ENCODE measurements around the gene VCAM1.

VCAM1 gene

GRCh38 chr1:100757946-100758345 lies 38.4 kb downstream of the VCAM1 start:
- no peaks in the 10 kb centered on the region for H3K36me3 Mint-ChIP-seq (ENCODE audit: low read depth)
- H3K9me3 Mint-ChIP-seq, result no peaks in the 10 kb centered on the region
- H3K27ac Mint-ChIP-seq, result no peak overlapping the region
- no peak for TF ChIP-seq CTCF (IDR thresholded peaks at IDR 0.05; ENCODE audit: unreplicated experiment in 3 of 3)
- no peaks in the 10 kb centered on the region for H3K4me1 Mint-ChIP-seq
- no peaks in the 10 kb centered on the region for H3K27me3 Mint-ChIP-seq (ENCODE audit: low read depth)
- H3K4me3 Mint-ChIP-seq, result no peak overlapping the region

GRCh38 chr1:100759188-100759587 lies 39.6 kb downstream of the VCAM1 start:
- Mint-ChIP-seq H3K4me1 (no peaks in the 10 kb centered on the region), H3K9me3 (no peaks in the 10 kb centered on the region), H3K27ac (no peak overlapping the region), H3K4me3 (no peak overlapping the region), H3K27me3 (ENCODE audit: low read depth) (no peaks in the 10 kb centered on the region), H3K36me3 (ENCODE audit: low read depth) (no peaks in the 10 kb centered on the region)
- TF ChIP-seq CTCF (IDR thresholded peaks at IDR 0.05; ENCODE audit: unreplicated experiment in 3 of 3), result no peak

GRCh38 chr1:100760511-100760910 lies 41.0 kb downstream of the VCAM1 start:
- no peak overlapping the region for H3K4me3 Mint-ChIP-seq
- H3K27me3 Mint-ChIP-seq (ENCODE audit: low read depth), result no peaks in the 10 kb centered on the region
- no peaks in the 10 kb centered on the region for H3K4me1 Mint-ChIP-seq
- TF ChIP-seq CTCF (IDR thresholded peaks at IDR 0.05; ENCODE audit: unreplicated experiment in 3 of 3), result no peak
- no peaks in the 10 kb centered on the region for H3K36me3 Mint-ChIP-seq (ENCODE audit: low read depth)
- no peaks in the 10 kb centered on the region for H3K9me3 Mint-ChIP-seq
- no peak overlapping the region for H3K27ac Mint-ChIP-seq

GRCh38 chr1:100762461-100762860 lies 42.9 kb downstream of the VCAM1 start:
- Mint-ChIP-seq H3K27ac (no peak overlapping the region), H3K4me1 (no peaks in the 10 kb centered on the region), H3K27me3 (ENCODE audit: low read depth) (no peaks in the 10 kb centered on the region), H3K9me3 (no peaks in the 10 kb centered on the region), H3K4me3 (no peak overlapping the region), H3K36me3 (ENCODE audit: low read depth) (no peaks in the 10 kb centered on the region)
- no peak for TF ChIP-seq CTCF (IDR thresholded peaks at IDR 0.05; ENCODE audit: unreplicated experiment in 3 of 3)

- Mint-ChIP-seq H3K9me3 (no peaks in the 10 kb centered on the region), H3K4me1 (no peaks in the 10 kb centered on the region), H3K27me3 (ENCODE audit: low read depth) (no peaks in the 10 kb centered on the region), H3K4me3 (no peak overlapping the region), H3K36me3 (ENCODE audit: low read depth) (no peaks in the 10 kb centered on the region), H3K27ac (no peak overlapping the region)
- no peak for TF ChIP-seq CTCF (IDR thresholded peaks at IDR 0.05; ENCODE audit: unreplicated experiment in 3 of 3)
Observed at GRCh38 chr1:100767176-100767890, 47.8 kb downstream of the VCAM1 start.

- no peaks in the 10 kb centered on the region for H3K27me3 Mint-ChIP-seq (ENCODE audit: low read depth)
- no peaks in the 10 kb centered on the region for H3K9me3 Mint-ChIP-seq
- no peak overlapping the region for H3K4me3 Mint-ChIP-seq
- H3K4me1 Mint-ChIP-seq, result no peaks in the 10 kb centered on the region
- H3K36me3 Mint-ChIP-seq (ENCODE audit: low read depth), result no peaks in the 10 kb centered on the region
- no peak overlapping the region for H3K27ac Mint-ChIP-seq
- TF ChIP-seq CTCF (IDR thresholded peaks at IDR 0.05; ENCODE audit: unreplicated experiment in 3 of 3), result no peak
Observed at GRCh38 chr1:100769323-100769722, 49.8 kb downstream of the VCAM1 start.
